Mucosa of stomach (tissue), 1 donor: ENCODE measurements around the gene IL31.

ENCODE experiments used
- H3K27me3 ChIP-seq: one replicate; pipeline ENCODE4 v1.7.0; 2013; ENCODE audit warnings: mild to moderate bottlenecking, low read length; ENCODE audit not compliant: control insufficient read depth, insufficient read depth
- H3K36me3 ChIP-seq: one replicate; pipeline ENCODE4 v1.7.0; 2013; ENCODE audit warnings: low read length; ENCODE audit not compliant: control insufficient read depth, insufficient read depth
- H3K4me1 ChIP-seq: one replicate; pipeline ENCODE4 v1.7.0; 2013; ENCODE audit warnings: mild to moderate bottlenecking, low read length; ENCODE audit not compliant: control insufficient read depth, insufficient read depth
- H3K4me3 ChIP-seq: one replicate; pipeline ENCODE4 v1.7.0; 2013; ENCODE audit warnings: low read length
- H3K9ac ChIP-seq: one replicate; pipeline ENCODE4 v1.7.0; 2013; ENCODE audit warnings: mild to moderate bottlenecking, low read length, moderate library complexity
- H3K9me3 ChIP-seq: one replicate; pipeline ENCODE4 v1.7.0; 2013; ENCODE audit warnings: mild to moderate bottlenecking, low read length, moderate library complexity; ENCODE audit not compliant: control insufficient read depth
- donor health status: Pancreatic carcinoma.

Gene IL31

DNA sequence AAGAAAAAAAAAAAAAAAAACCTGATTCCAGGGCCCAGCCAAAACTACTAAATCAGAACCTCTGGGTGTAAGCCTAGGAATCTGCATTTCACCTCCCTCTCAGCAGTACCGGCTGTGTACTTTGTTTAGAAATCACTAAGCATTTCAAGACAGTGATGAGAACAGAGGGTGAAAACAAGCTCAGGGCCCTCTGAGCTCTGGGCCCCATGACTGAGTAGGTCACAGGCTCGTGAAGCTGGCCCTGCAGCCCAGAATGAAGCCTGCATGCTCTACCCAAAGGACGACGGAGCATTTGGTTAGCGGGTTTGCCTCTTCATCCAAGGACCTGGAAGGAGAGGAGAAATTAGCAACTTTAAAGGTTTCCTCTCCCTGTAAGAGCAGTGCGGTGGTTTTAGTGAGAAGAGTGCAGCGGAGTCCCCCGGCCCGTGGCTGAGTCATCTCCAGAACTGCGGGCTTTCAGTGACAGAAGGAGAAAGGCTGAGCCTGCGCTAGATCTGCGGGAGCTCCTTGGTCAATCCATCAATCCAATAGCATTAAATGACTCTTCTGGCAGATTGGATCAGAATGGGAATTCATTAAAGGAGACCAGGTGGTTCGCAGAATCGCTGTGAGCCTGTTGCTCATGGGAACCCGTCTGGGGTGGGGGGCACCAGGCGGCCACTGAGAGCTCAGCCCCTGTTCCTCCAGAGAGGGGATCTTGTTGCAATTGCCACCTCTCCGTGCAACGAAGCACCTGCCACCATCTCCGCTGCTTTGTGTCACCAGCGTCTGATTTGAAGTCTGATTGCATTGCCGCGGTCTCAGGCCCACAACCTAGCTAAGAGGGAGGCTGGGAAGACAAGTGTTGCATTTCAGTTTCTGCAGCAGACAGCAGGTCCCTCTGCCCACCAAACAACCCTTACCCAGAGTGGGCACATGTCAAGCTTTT is 7.3 kb downstream of the IL31 start:
- H3K4me3 ChIP-seq = no peak overlapping the region
- no peak overlapping the region for H3K9ac ChIP-seq
- H3K27me3 ChIP-seq = no peaks in the 10 kb centered on the region
- H3K36me3 ChIP-seq = no peaks in the 10 kb centered on the region
- H3K9me3 ChIP-seq = no peaks in the 10 kb centered on the region
- no peaks in the 10 kb centered on the region for H3K4me1 ChIP-seq

DNA sequence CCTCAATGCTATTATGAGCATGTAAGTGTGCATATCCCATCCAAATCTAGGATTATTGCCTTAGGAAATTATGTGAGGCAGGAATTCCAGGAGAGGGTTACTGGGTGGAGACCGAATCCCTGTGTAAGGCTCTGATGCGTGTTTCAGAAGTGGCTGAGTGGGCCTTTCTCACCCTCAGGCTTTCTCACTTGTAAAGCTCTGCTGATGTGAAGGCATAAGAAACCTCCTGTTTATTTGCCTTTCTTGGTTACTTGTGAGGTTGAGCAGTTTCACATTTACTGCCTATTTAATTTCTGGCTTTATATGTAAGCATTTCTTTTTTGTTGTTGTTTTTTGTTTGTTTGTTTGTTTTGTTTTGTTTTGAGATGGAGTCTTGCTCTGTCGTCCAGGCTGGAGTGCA is 11.0 kb downstream of the IL31 start:
- Histone ChIP-seq H3K4me1 (no peaks in the 10 kb centered on the region), H3K36me3 (no peaks in the 10 kb centered on the region), H3K27me3 (no peaks in the 10 kb centered on the region), H3K4me3 (no peak overlapping the region), H3K9ac (no peak overlapping the region), H3K9me3 (no peaks in the 10 kb centered on the region)

DNA sequence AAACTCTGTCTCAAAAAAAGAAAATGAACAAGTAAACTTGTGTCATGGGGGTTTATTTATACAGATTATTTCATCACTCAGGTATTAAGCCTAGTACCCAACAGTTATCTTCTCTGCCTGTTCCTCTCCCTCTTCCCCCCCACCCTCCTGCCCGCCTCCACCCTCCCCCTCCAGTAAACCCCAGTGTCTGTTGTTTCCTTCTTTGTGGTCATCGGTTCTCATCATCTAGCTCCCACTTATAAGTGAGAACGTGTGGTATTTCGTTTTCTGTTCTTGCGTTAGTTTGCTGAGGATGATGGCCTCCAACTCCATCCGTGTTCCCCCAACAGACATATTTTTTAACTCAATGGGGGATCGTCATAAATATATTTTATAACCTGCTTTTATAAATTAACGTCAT is 12.3 kb downstream of the IL31 start:
- H3K27me3 ChIP-seq = no peaks in the 10 kb centered on the region
- H3K9me3 ChIP-seq = no peaks in the 10 kb centered on the region
- no peak overlapping the region for H3K4me3 ChIP-seq
- no peak overlapping the region for H3K9ac ChIP-seq
- H3K4me1 ChIP-seq = no peaks in the 10 kb centered on the region
- H3K36me3 ChIP-seq = no peaks in the 10 kb centered on the region

GRCh38 chr12:122160761-122161160 is 13.3 kb downstream of the IL31 start:
- H3K9ac ChIP-seq = no peak overlapping the region
- H3K9me3 ChIP-seq = no peaks in the 10 kb centered on the region
- H3K36me3 ChIP-seq = no peaks in the 10 kb centered on the region
- H3K4me1 ChIP-seq = no peaks in the 10 kb centered on the region
- no peak overlapping the region for H3K4me3 ChIP-seq
- H3K27me3 ChIP-seq = no peaks in the 10 kb centered on the region

DNA sequence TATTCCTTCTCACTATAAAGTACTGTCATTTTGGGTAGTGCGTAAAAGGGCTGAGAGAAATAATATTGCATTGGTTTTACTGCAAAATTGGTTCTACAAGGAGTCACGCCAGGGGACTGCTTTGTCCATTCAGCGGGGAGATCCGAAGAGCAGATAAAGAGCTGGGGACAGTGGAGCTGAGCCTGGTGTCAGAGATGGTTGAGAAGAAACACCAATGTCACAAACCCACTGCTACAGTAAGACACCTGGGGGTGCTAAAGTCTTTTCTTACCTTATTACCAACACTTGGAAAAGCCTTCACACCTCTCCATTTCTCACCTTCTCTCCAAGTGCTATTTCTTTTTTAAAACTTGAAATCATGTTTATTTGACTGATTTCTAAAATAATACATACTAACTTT is 14.1 kb downstream of the IL31 start:
- Histone ChIP-seq H3K4me1 (no peaks in the 10 kb centered on the region), H3K9ac (no peak overlapping the region), H3K27me3 (no peaks in the 10 kb centered on the region), H3K4me3 (no peak overlapping the region), H3K36me3 (no peaks in the 10 kb centered on the region), H3K9me3 (no peaks in the 10 kb centered on the region)

DNA sequence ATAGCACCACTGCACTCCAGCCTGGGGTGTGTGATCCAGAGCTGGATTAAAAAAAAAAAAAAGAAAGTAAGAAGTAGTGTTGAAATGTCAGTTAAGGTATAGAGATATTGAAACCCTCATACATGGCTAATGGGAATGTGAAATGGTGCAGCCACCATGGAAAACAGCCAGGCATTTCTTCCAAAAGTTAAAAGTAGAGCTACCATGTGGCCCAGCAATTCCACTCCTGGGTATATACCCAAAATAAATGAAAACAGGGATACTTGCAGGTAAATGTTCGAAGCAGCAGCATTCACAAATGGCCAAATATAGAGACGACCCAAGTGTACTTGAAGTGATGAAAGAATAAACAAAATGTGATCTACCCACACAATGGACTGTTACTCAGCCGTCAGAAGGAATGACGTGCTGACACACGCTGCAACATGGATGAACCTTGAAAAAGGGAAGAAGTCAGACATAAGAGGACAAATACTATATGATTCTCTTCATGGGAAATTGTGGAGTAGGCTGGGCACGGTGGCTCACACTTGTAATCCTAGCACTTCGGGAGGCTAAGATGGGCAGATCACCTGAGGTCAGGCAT is 15.2 kb downstream of the IL31 start:
- no peaks in the 10 kb centered on the region for H3K9me3 ChIP-seq
- H3K4me3 ChIP-seq = no peak overlapping the region

GRCh38 chr12:122155705-122156104 is 18.3 kb downstream of the IL31 start:
- Histone ChIP-seq H3K27me3 (no peaks in the 10 kb centered on the region), H3K36me3 (no peaks in the 10 kb centered on the region), H3K4me1 (no peaks in the 10 kb centered on the region), H3K9me3 (no peaks in the 10 kb centered on the region), H3K9ac (no peak overlapping the region), H3K4me3 (no peak overlapping the region)

More for the DNA sequence above, 15.2 kb downstream of the IL31 start:
- Histone ChIP-seq H3K4me1 (no peaks in the 10 kb centered on the region), H3K9ac (no peak overlapping the region), H3K27me3 (no peaks in the 10 kb centered on the region), H3K36me3 (no peaks in the 10 kb centered on the region)

GRCh38 chr12:122152754-122153153 is 21.3 kb downstream of the IL31 start:
- no peaks in the 10 kb centered on the region for H3K36me3 ChIP-seq
- H3K9me3 ChIP-seq = no peaks in the 10 kb centered on the region
- H3K4me3 ChIP-seq = no peak overlapping the region
- H3K27me3 ChIP-seq = no peaks in the 10 kb centered on the region
- no peak overlapping the region for H3K9ac ChIP-seq
- no peaks in the 10 kb centered on the region for H3K4me1 ChIP-seq

GRCh38 chr12:122150127-122150681 is 23.8 kb downstream of the IL31 start:
- Histone ChIP-seq H3K27me3 (no peaks in the 10 kb centered on the region), H3K36me3 (no peaks in the 10 kb centered on the region), H3K9ac (no peak overlapping the region), H3K9me3 (no peaks in the 10 kb centered on the region), H3K4me3 (no peak overlapping the region), H3K4me1 (no peaks in the 10 kb centered on the region)

GRCh38 chr12:122148657-122149056 is 25.4 kb downstream of the IL31 start:
- H3K36me3 ChIP-seq = peaks cover 2% of the 10 kb centered on the region
- H3K9me3 ChIP-seq = no peaks in the 10 kb centered on the region
- H3K4me1 ChIP-seq = no peaks in the 10 kb centered on the region
- H3K27me3 ChIP-seq = no peaks in the 10 kb centered on the region
- H3K9ac ChIP-seq = no peak overlapping the region
- H3K4me3 ChIP-seq = no peak overlapping the region

- H3K4me1 ChIP-seq = no peaks in the 10 kb centered on the region
- H3K36me3 ChIP-seq = peaks cover 11% of the 10 kb centered on the region
- no peak overlapping the region for H3K4me3 ChIP-seq
- H3K9ac ChIP-seq = no peak overlapping the region
- H3K9me3 ChIP-seq = no peaks in the 10 kb centered on the region
- H3K27me3 ChIP-seq = no peaks in the 10 kb centered on the region
These were observed 26.3 kb downstream of the IL31 start for GRCh38 chr12:122147514-122148290.
